ENCODE measurements around the gene PCSK6.

Gene PCSK6

DNA sequence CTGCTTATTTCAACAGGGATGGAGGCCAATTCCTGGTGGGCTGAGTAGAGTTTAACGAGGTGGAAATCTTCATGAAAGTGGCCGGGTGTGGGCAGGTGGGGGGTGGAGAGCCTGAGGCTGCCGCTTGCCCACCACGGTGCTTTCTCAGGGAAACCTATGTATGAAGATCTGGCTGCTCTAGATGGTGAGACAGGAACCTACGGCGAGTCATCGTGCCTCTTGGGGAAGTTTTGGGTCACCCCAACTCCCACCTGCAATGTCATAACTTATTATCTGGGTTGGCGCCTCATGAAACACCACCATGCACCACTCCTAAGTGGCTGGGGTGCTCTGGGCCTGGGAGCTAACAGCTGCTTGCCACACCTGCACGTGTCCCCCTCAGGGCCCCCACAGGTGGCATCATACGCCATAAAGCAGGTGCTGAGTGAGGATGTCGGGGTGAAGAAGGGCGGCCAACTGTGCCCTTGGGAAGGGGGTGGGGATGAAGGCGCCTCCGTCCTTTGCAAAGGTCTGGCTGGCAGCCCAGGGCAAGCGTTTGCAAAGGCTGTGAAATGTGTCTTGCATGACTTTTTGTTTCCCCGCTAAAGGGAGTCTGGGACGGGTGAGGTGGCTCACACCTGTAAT is 166.5 kb downstream of the PCSK6 start:
- Histone ChIP-seq H3K36me3 (no peaks in the 10 kb centered on the region), H3K27me3 (peaks cover 0 to 18% of the 10 kb centered on the region in 2 donors), H3K4me1 (no peaks in the 10 kb centered on the region), H3K27ac (no peak overlapping the region), H3K9me3 (no peaks in the 10 kb centered on the region), H3K4me3 (no peak overlapping the region)
- TF ChIP-seq, protein P1, sequence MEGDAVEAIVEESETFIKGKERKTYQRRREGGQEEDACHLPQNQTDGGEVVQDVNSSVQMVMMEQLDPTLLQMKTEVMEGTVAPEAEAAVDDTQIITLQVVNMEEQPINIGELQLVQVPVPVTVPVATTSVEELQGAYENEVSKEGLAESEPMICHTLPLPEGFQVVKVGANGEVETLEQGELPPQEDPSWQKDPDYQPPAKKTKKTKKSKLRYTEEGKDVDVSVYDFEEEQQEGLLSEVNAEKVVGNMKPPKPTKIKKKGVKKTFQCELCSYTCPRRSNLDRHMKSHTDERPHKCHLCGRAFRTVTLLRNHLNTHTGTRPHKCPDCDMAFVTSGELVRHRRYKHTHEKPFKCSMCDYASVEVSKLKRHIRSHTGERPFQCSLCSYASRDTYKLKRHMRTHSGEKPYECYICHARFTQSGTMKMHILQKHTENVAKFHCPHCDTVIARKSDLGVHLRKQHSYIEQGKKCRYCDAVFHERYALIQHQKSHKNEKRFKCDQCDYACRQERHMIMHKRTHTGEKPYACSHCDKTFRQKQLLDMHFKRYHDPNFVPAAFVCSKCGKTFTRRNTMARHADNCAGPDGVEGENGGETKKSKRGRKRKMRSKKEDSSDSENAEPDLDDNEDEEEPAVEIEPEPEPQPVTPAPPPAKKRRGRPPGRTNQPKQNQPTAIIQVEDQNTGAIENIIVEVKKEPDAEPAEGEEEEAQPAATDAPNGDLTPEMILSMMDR (IDR thresholded peaks at IDR 0.05), result no peak
- intact Hi-C loops (cut with DNase I; ENCODE audit: low total_unique reads), result no loop called here
- DNase-seq, result peak in 1 of 2 donors; percentile 39

DNA sequence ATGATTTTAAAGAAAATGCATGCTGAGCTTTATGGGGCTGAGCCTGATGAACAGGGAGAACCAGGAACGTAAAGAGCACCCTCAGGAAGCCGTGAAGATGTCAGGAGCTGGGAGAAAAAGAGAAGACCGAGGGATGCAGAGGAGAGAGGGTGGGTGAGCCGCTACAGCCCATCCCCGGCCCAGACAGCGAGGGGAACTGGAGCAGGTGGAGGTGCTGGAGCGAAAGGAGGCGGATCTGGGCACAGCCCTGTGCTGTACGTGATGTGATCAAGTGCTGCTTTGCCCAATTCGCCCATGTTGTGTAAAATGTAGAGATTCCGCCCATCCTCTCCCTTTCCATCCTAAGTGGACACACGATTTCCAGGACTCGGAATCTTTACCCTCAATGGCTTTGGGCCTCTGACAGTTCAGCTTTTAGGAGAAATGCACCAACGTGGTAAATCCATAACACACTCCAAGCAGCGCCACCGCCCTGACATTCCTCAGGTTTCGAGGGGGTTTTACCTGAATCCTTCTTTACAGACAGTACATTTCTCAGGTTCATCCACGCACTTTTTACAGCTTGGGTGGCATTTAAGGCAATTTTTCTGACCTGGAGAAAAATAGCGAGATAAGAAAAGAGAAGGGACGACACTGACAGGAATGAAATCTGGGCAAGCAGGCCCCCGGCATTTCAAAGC is 167.4 kb downstream of the PCSK6 start:
- DNase-seq, result no peak
- Histone ChIP-seq H3K36me3 (no peaks in the 10 kb centered on the region), H3K27me3 (peaks cover 0 to 14% of the 10 kb centered on the region in 2 donors), H3K9me3 (no peaks in the 10 kb centered on the region), H3K27ac (no peak overlapping the region), H3K4me1 (no peaks in the 10 kb centered on the region), H3K4me3 (no peak overlapping the region)
- intact Hi-C loops (cut with DNase I; ENCODE audit: low total_unique reads), result no loop called here
- TF ChIP-seq, protein P1 (IDR thresholded peaks at IDR 0.05), result no peak

DNA sequence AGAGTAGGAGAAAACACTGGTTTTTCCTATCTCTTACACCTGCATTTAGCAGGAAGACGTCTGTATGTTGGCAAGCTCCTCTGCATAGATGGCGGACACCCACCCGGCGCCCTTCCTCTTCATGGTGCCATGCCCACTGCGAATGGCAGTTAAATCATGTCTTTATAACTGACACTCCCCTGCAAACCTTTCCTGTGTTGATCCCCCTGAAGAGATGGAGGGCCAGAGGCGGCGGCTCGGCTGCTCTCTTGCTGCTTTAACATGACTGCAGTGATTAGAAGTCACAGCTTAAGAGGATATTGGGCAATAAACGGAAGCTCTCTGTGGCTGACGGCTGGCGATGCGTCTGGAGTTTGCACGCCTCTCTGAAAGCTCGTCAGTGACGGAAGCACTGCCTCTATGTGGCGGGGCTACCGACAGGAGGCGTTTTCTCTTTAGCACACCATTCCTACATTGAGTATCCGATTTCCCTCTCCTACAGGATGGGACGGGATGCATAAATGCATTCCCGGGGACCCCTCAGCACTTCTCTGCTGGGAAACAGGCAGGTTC is 168.9 kb downstream of the PCSK6 start:
- Histone ChIP-seq H3K27ac (no peak overlapping the region), H3K4me3 (no peak overlapping the region)
- intact Hi-C loops (cut with DNase I; ENCODE audit: low total_unique reads), result no loop called here

DNA sequence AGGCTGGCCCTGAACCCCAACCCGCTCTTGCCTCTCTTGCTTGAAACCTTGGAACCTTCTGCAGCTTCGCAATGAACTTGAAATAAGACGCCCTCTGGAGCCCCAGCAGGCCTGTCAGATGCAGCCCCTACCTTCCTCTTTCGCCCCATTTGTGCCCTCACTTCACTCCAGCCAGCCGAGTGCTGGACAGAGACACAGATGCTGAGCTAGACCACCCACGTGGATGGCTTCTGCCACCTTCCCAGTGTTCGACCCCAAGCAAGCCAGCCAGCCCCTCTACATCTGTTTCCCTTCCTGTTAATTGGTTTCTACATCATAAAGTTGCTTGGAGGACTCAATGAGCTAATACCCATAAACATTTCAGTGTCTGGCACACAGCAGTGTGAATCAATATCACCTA is 170.7 kb downstream of the PCSK6 start:
- Histone ChIP-seq H3K27me3 (peaks cover 0 to 12% of the 10 kb centered on the region in 2 donors), H3K4me3 (no peak overlapping the region), H3K27ac (no peak overlapping the region), H3K9me3 (no peaks in the 10 kb centered on the region), H3K4me1 (no peaks in the 10 kb centered on the region), H3K36me3 (no peaks in the 10 kb centered on the region)
- intact Hi-C loops (cut with DNase I; ENCODE audit: low total_unique reads), result no loop called here
- TF ChIP-seq, protein P1 (IDR thresholded peaks at IDR 0.05), result no peak
- no peak for DNase-seq

More for the DNA sequence above, 168.9 kb downstream of the PCSK6 start:
- Histone ChIP-seq H3K36me3 (no peaks in the 10 kb centered on the region), H3K4me1 (no peaks in the 10 kb centered on the region), H3K27me3 (peaks cover 0 to 12% of the 10 kb centered on the region in 2 donors), H3K9me3 (no peaks in the 10 kb centered on the region)
- TF ChIP-seq, protein P1 (IDR thresholded peaks at IDR 0.05), result no peak
- DNase-seq, result peak in 1 of 2 donors; percentile 40

DNA sequence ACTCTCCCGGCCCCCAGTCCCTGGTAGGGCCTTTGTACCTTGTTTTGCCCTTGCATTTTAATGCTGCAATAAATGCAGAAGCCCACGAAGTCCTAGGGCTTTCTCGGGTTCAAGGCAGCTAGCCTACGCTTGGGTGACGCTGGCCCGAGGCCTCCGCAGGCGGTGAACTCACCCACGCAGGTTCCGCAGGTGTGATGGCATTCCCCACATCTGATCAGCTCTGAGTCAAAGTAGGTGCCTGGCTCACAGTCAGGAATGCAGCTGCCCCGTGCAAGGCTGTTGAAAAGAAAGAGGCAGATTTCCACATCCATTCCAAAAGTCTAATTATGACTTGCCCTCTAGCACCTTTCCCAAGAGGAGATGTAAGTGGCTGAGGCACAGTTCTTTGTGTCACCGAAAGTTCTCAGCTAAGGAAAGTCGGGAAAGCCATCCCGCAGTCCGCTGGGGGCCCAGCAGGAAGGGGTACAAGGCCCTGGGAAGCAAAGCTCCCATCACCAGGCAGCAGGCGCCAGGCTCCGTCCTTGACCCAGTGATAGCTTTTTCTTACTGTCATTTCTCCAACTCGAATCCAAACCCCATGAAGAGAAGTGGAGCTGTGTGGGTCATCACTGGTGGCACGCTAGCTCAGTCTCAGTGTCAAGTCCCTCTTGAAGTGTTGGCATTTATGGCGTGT is 171.2 kb downstream of the PCSK6 start:
- TF ChIP-seq, protein P1 (IDR thresholded peaks at IDR 0.05), result no peak
- Histone ChIP-seq H3K9me3 (no peaks in the 10 kb centered on the region), H3K27ac (no peak overlapping the region), H3K27me3 (peaks cover 0 to 12% of the 10 kb centered on the region in 2 donors), H3K36me3 (no peaks in the 10 kb centered on the region), H3K4me1 (no peaks in the 10 kb centered on the region), H3K4me3 (no peak overlapping the region)
- no peak for DNase-seq
- intact Hi-C loops (cut with DNase I; ENCODE audit: low total_unique reads), result no loop called here
